Measurements from ENCODE around the gene SAFB2.

- TF ChIP-seq EP300 (IDR thresholded peaks at IDR 0.05) = no peak
- no peak for TF ChIP-seq CTCF (IDR thresholded peaks at IDR 0.05)
- TF ChIP-seq POLR2A (IDR thresholded peaks at IDR 0.05) = no peak
Observed at GRCh38 chr19:5632657-5633056, 10.1 kb upstream of the SAFB2 start.

All from tibial nerve (tissue), 4 donors.